ENCODE results near the gene CAPN12. TPM values are rescaled to one million over a fixed set of nuclear protein-coding genes. Genes with fewer than 3 reads are reported as not detected.

CAPN12 gene
- total RNA-seq, 4 donors from 2014 or later, result 0.83 to 2.1 (median 1.6) TPM

- 64% methylated on average over 23 of the region's 24 CpGs for WGBS
- no peak overlapping the region for H3K4me3 ChIP-seq
- H3K4me1 ChIP-seq, result peaks cover 71 to 87% (median 79%) of the 10 kb centered on the region in 4 donors
- DNase-seq (ENCODE audit: extremely low spot score), result no peak
- TF ChIP-seq EP300 (IDR thresholded peaks at IDR 0.05), result no peak
- peak in 2 of 3 experiments; percentile 34 to 43 for TF ChIP-seq CTCF (IDR thresholded peaks at IDR 0.05)
- peak; percentile 28 to 62 for TF ChIP-seq POLR2AphosphoS5 (IDR thresholded peaks at IDR 0.05)
- no peaks in the 10 kb centered on the region for H3K9me3 ChIP-seq
- H3K27me3 ChIP-seq, result no peaks in the 10 kb centered on the region
- H3K36me3 ChIP-seq, result peaks cover 81 to 100% (median 99%) of the 10 kb centered on the region in 4 donors
- intact Hi-C loops (cut with DNase I), result no loop called here
- H3K27ac ChIP-seq (replicated peaks in 1 of 4), result peak overlapping the region; percentile 62 to 98 (median 76)
These were observed 25.3 kb downstream of the CAPN12 start for GRCh38 chr19:38718747-38719543.

GRCh38 chr19:38717855-38718254, 26.4 kb downstream of the CAPN12 start:
- TF ChIP-seq POLR2A (IDR thresholded peaks at IDR 0.05; ENCODE audit: low read depth), result no peak
- Histone ChIP-seq H3K27me3 (no peaks in the 10 kb centered on the region), H3K4me1 (peaks cover 79 to 92% (median 85%) of the 10 kb centered on the region in 4 donors), H3K36me3 (peaks cover 73 to 99% (median 96%) of the 10 kb centered on the region in 4 donors), H3K27ac (replicated peaks in 1 of 4) (peak overlapping the region; percentile 62 to 98 (median 76)), H3K4me3 (no peak overlapping the region), H3K9me3 (no peaks in the 10 kb centered on the region)
- intact Hi-C loops (cut with DNase I), result no loop called here
- WGBS, result 89% methylated on average over 11 of the region's 11 CpGs
- no peak for DNase-seq (ENCODE audit: extremely low spot score)

GRCh38 chr19:38717051-38717450, 27.2 kb downstream of the CAPN12 start:
- intact Hi-C loops (cut with DNase I), result no loop called here
- Histone ChIP-seq H3K4me3 (no peak overlapping the region), H3K36me3 (peaks cover 70 to 99% (median 94%) of the 10 kb centered on the region in 4 donors), H3K27ac (replicated peaks in 1 of 4) (peak overlapping the region in 2 of 4 donors; percentile 92 to 98), H3K9me3 (no peaks in the 10 kb centered on the region), H3K27me3 (no peaks in the 10 kb centered on the region), H3K4me1 (peaks cover 79 to 93% (median 85%) of the 10 kb centered on the region in 4 donors)
- DNase-seq (ENCODE audit: extremely low spot score), result no peak
- TF ChIP-seq POLR2AphosphoS5 (IDR thresholded peaks at IDR 0.05) (no peak), EP300 (IDR thresholded peaks at IDR 0.05) (no peak), POLR2A (IDR thresholded peaks at IDR 0.05; ENCODE audit: low read depth) (no peak)
- WGBS, result 95% methylated on average over 7 of the region's 17 CpGs

GRCh38 chr19:38715555-38715954, 28.7 kb downstream of the CAPN12 start:
- Histone ChIP-seq H3K36me3 (peaks cover 59 to 99% (median 94%) of the 10 kb centered on the region in 4 donors), H3K27ac (replicated peaks in 1 of 4) (peak overlapping the region; percentile 92 to 98 (median 96)), H3K9me3 (no peaks in the 10 kb centered on the region), H3K4me3 (no peak overlapping the region), H3K4me1 (peaks cover 80 to 94% (median 88%) of the 10 kb centered on the region in 4 donors), H3K27me3 (no peaks in the 10 kb centered on the region)
- intact Hi-C loops (cut with DNase I), result no loop called here
- no peak for DNase-seq (ENCODE audit: extremely low spot score)
- no peak for TF ChIP-seq POLR2A (IDR thresholded peaks at IDR 0.05; ENCODE audit: low read depth)
- TF ChIP-seq CTCF (IDR thresholded peaks at IDR 0.05), result peak in 2 of 3 experiments; percentile 9 to 30
- TF ChIP-seq POLR2AphosphoS5 (IDR thresholded peaks at IDR 0.05), result peak; percentile 39 to 44
- TF ChIP-seq EP300 (IDR thresholded peaks at IDR 0.05), result no peak
- WGBS, result 64% methylated on average over 3 of the region's 3 CpGs

- 74% methylated on average over 7 of the region's 14 CpGs for WGBS
- no peaks in the 10 kb centered on the region for H3K9me3 ChIP-seq
- H3K4me1 ChIP-seq, result peaks cover 80 to 94% (median 88%) of the 10 kb centered on the region in 4 donors
- TF ChIP-seq POLR2AphosphoS5 (IDR thresholded peaks at IDR 0.05) (peak; percentile 36 to 41), POLR2A (IDR thresholded peaks at IDR 0.05; ENCODE audit: low read depth) (no peak)
- H3K27me3 ChIP-seq, result no peaks in the 10 kb centered on the region
- H3K27ac ChIP-seq (replicated peaks in 1 of 4), result peak overlapping the region; percentile 92 to 98 (median 96)
- intact Hi-C loops (cut with DNase I), result no loop called here
- H3K36me3 ChIP-seq, result peaks cover 61 to 99% (median 93%) of the 10 kb centered on the region in 4 donors
- DNase-seq (ENCODE audit: extremely low spot score), result no peak
- H3K4me3 ChIP-seq, result no peak overlapping the region
These were observed 29.9 kb downstream of the CAPN12 start for GRCh38 chr19:38714354-38714778.

- H3K36me3 ChIP-seq, result peaks cover 66 to 99% (median 94%) of the 10 kb centered on the region in 4 donors
- H3K4me1 ChIP-seq, result peaks cover 80 to 94% (median 88%) of the 10 kb centered on the region in 4 donors
- no peak overlapping the region for H3K4me3 ChIP-seq
- DNase-seq (ENCODE audit: extremely low spot score), result no peak
- H3K9me3 ChIP-seq, result no peaks in the 10 kb centered on the region
- intact Hi-C loops (cut with DNase I), result no loop called here
- WGBS, result 85% methylated on average over 14 of the region's 14 CpGs
- H3K27ac ChIP-seq (replicated peaks in 1 of 4), result peak overlapping the region; percentile 92 to 98 (median 96)
- TF ChIP-seq EP300 (IDR thresholded peaks at IDR 0.05), result no peak
- no peak for TF ChIP-seq CTCF (IDR thresholded peaks at IDR 0.05)
- no peak for TF ChIP-seq POLR2A (IDR thresholded peaks at IDR 0.05; ENCODE audit: low read depth)
- TF ChIP-seq POLR2AphosphoS5 (IDR thresholded peaks at IDR 0.05), result no peak
- H3K27me3 ChIP-seq, result no peaks in the 10 kb centered on the region
These were observed 30.4 kb downstream of the CAPN12 start for GRCh38 chr19:38713865-38714264.

All from esophagus muscularis mucosa (tissue), 4 donors.